Stimulated activated CD4-positive, alpha-beta T cell treated with anti-CD3 and anti-CD28 coated beads, Interleukin-1b, Interleukin-23, amount 100 ng/mL, for 1 hour (primary cell): ENCODE measurements around the gene CDK5R1.
A peak's percentile ranks its signal among the peaks of the same experiment; 100 is the strongest.

ENCODE experiments used
- DNase-seq, 2 donors: peaks; one replicate each; pipeline ENCODE4 v3.0.0-alpha.2; 2020; ENCODE audit warnings: low read depth in 2 of 2

CDK5R1 gene

DNA sequence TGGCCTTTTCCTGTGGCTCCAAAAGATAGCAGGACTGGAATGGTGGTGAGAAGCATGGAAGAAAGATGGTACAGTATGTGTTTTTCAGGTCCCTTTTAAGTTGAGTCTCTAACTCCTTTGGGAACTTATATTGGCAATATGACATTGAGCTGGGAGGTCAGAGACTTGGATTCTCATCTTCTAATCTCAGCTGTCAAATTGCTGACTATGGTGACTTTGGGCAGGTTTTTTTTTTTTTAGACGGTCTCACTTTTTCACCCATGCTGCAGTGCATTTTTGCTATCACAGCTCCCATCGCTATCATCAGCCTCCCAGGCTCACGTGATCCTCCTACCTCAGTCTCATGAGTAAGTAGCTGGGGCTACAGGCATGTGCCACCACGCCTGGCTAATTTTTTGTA, 15.1 kb upstream of the CDK5R1 start:
- no peak for DNase-seq

DNA sequence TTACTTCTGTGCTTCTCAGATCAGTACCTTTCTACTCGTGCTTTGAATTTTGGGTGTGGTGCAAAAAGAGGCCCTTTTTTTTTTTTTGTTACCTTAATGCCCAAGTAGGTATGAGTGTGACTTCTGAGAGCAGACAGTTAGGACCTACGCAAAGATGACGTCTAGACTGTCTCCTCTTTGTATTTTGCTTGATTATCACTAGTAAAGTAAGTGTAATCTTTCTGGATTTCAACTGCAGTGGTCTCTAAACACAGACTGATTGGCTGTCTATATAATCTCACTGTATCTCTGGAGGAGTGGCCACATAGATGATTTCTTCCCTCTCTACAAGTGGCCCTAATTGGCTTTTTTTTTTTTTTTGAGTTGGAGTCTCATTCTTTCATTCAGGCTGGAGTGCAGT, 11.5 kb upstream of the CDK5R1 start:
- DNase-seq: no peak

GRCh38 chr17:32477220-32477619, 9.6 kb upstream of the CDK5R1 start:
- no peak for DNase-seq

GRCh38 chr17:32479074-32479617, 7.6 kb upstream of the CDK5R1 start:
- DNase-seq: no peak

- no peak for DNase-seq
These were observed 5.6 kb upstream of the CDK5R1 start for GRCh38 chr17:32481193-32481592.

GRCh38 chr17:32482568-32483320, 4.0 kb upstream of the CDK5R1 start:
- no peak for DNase-seq

- DNase-seq: no peak
These were observed 3.3 kb upstream of the CDK5R1 start for GRCh38 chr17:32483451-32484019.

DNA sequence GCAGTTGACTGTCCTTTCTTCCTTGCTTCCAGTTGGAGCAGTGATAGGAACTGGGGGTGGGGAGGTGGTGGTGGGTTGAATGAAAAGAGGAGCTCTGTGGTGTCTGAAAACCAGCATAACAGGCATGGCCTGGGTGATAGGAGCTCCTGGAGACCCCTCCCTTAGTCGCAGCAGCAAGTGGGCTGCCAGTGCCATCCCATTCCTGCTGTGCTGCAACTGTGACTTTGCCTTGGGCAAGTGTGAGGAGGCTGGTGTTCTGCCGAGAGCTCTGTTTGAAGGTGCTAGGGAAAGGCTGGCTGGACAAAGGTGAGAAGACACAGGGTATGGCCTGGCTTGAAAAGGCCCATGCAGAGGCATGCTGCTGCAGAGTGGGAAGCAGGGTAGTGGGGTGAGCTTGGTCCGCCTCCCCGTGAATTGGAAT, 2.7 kb upstream of the CDK5R1 start:
- DNase-seq: no peak

GRCh38 chr17:32484628-32485027, 2.2 kb upstream of the CDK5R1 start:
- no peak for DNase-seq

DNA sequence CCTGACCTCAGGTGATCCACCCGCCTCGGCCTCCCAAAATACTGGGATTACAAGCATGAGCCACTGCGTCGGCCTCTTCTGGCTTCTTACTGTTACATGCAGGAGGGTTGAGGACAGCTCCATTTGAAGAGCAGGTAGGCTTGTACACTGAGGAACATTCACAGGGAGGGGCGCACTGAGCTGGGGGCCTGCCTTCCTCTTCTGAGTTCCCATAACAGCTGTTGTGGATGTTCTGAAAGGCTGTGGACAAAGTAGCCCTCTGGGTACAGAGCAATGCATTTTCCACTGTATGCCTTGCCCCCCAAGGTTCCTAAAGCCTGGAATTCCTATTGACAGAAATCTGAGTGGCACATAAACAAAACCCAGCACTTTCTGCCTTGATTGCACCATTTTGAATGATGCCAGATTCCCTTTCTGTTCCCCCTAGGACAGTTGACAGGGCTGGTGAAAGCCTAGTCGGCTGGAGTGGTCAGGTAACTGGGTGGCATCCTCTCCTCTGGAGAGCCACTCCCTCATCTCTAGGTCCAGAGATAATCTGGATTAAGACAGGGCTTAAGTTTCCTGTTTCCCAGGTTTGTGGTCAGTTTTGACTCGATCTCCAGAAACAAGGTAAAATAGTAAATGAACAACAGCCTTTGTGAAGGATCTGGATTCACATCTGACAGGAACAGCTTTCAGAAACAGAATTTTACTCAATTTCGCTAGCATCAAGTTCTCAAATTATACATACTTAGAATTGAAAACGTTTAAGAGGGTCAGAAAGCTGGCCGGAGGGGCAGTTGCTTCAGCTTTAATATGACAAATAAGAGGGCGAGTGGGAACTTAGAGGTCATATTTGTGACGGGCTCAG, 1.3 kb upstream of the CDK5R1 start:
- DNase-seq: no peak

DNA sequence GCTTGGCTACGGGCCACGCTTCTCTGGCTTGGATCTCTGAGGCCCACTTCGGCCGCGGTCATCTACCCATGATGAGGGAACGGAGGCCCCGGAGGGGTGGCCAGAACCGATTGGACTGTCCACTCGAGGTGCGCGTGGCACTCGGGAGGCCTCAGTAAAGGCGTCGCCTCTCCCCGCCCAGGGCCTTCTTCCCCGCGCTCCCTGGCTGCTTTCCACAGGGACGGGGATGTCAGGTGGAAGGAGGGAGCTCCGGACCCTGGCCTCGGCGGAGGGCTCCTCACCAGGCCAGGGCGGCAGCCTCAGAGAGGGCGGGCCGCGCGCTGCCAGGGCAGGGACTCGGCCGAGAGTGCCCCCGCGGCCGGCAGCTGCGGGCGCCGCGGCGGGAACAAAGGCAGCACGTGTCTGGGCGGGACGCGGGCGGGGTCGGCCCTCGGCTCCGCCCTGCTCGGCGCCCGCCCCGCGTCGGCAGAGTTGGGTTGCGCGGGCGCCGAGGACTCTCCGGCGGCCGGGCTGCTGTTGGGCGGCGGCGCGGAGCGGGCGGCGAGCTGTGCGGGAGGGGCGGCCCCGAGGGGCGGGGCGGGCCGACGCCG, 587 bp upstream of the CDK5R1 start:
- DNase-seq: peak; percentile 37 to 48

DNA sequence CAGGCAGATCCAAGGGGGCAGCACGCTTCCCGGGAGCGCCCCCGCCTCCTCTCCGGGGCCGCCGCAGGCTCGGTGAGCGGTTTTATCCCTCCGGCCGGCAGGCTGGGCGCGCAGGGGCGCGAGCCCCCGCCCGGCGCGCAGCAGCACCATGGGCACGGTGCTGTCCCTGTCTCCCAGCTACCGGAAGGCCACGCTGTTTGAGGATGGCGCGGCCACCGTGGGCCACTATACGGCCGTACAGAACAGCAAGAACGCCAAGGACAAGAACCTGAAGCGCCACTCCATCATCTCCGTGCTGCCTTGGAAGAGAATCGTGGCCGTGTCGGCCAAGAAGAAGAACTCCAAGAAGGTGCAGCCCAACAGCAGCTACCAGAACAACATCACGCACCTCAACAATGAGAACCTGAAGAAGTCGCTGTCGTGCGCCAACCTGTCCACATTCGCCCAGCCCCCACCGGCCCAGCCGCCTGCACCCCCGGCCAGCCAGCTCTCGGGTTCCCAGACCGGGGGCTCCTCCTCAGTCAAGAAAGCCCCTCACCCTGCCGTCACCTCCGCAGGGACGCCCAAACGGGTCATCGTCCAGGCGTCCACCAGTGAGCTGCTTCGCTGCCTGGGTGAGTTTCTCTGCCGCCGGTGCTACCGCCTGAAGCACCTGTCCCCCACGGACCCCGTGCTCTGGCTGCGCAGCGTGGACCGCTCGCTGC, 832 bp downstream of the CDK5R1 start:
- no peak for DNase-seq

- no peak for DNase-seq
These were observed 1.4 kb downstream of the CDK5R1 start for GRCh38 chr17:32488177-32488542.

GRCh38 chr17:32488604-32489180, 1.9 kb downstream of the CDK5R1 start:
- DNase-seq: no peak

DNA sequence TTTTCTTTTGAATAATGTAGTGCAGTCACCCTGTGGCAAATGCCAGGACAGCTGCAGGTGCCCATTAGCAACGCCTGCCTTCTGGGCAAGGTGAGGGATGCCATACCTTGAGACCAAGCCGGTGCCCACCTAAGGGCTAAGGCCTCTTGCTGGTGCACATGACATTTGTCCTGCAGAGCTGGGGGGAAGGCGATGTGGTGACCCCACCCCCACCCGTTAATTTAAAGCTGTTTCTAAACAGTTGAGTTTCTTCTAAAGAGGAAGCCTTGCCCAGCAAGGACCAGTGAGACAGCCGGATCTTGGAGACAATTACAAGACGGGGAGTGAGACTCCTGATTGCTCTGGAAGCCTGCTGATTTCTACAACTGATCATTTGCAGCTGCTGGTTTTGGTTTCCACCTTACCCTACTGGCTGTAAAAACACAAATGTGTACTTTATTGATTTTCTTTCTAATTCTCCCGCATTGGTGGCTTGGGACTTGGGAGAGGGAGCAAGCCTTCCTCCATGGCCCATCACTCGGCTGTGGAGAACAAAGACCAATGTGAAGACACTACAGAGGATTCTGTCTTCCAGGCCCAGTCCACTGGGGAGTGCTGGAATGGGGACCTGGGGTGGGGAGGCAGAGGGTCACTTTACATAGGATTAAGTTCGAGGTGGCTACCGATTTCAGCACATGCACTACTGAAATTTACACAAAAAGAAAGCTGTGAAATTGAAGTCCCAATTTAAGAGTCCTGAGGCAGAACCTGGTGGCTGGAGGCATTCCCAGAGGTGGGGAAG, 2.7 kb downstream of the CDK5R1 start:
- DNase-seq: no peak

DNA sequence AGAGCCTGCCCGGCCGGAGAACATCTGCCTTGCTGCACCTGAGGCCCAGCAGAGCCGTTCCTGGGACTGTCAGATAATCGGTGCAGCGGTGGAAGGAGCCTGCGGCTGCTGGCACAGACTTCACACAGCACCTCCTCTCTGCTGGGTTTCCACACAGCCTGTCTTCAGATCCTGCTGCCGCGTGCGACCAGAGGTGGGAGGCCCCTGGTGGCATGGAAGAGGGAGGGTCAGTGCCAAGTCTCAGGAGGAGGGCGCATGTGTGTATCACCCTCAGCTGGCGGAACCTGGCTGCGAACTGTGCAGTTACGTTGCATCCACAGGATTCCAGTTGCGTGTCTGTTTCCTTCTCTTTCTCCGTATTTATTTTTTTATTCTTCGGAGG, 3.3 kb downstream of the CDK5R1 start:
- DNase-seq: no peak

DNA sequence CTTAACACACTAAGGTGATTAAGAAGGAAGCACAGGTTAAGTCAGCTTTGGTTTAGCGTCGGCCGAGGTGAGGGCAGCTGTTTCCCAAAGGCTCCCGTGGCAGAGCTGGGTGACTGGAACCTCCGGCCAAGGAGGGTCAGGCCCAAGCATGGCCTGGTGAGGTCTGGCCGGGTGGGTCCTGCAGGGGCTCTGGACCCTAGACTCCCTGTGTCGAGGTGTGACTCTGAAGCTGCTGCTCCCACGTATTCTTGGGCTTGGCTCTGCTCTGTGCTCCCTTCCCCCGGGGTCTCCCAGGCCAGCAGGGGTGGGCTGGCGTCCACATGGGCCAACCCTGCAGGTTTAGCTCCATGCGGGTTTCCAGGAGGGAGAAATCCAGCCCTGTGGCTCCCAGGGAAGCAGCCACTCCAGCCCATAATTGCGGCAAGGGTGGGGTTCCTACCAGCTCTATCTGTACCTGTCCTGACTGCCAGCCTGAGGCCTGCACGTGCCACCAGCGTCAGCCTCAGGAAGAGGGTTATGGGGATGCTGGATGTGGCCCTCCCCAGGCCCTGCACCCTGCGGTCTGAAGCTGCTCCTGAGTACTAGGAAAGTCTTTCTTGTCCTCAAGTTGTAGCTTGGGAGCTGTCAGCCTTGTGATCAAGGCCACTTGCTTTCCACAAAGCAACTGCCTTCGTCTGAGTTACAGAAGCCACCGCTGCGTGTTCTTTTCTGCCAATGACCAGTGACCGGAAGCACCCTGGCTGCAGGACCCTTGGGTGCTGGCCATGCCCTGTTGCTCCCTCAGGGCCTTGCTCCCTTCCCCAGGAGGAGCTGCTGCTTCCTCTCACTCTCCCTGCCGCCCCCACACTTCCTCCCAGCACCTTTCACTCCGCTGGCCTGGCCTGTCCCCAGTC, 4.8 kb downstream of the CDK5R1 start:
- no peak for DNase-seq

- DNase-seq: no peak
These were observed 5.4 kb downstream of the CDK5R1 start for GRCh38 chr17:32492264-32492589.

GRCh38 chr17:32492648-32493289, 6.0 kb downstream of the CDK5R1 start:
- DNase-seq: no peak
